CD4-positive, alpha-beta T cell (primary cell): ENCODE results near the gene AGXT2. TPM values are rescaled to one million over a fixed set of nuclear protein-coding genes. Genes with fewer than 3 reads are reported as not detected.

Experiments used
- ATAC-seq: fragments of 200-7000 bp; cut with Tn5 transposase; one replicate; pipeline ENCODE4 v1.10.0; 2022; ENCODE audit warnings: mild to moderate bottlenecking; ENCODE audit not compliant: poor library complexity
- CTCF ChIA-PET: fragments of 350-600 bp; sonication (Branson Sonifier 250); formaldehyde crosslinking; loops from one replicate; lab custom pipeline; 2021; ENCODE audit warnings: antibody characterized with exemption, inconsistent platforms; lab: Charles Lee
- POLR2A ChIA-PET: fragments of 350-600 bp; sonication (Branson Sonifier 250); formaldehyde crosslinking; loops from one replicate; lab custom pipeline; 2021; ENCODE audit warnings: antibody characterized with exemption, inconsistent platforms; lab: Charles Lee
- DNase-seq, 14 experiments: peaks; one replicate each; pipeline ENCODE4 v3.0.0-alpha.2; 2013 to 2020; ENCODE audit warnings: mixed read lengths in 2 of 14
- H3K27ac ChIP-seq, 2 donors: one replicate each; pipeline versions ENCODE4 v1.5.1 to v1.7.0; 2013; ENCODE audit warnings: low read length in 2 of 2, low read depth in 1 of 2, mild to moderate bottlenecking in 1 of 2
- H3K27me3 ChIP-seq, 2 experiments: 1 replicate in 1 of 2; 2 replicates in 1 of 2; pipeline versions ENCODE4 v1.6.1 to v1.7.0; 2013; ENCODE audit warnings: low read length in 2 of 2, control low read depth in 1 of 2, mild to moderate bottlenecking in 1 of 2, moderate library complexity in 1 of 2; ENCODE audit not compliant: insufficient read depth in 2 of 2, control insufficient read depth in 1 of 2
- H3K36me3 ChIP-seq: one replicate; pipeline ENCODE4 v1.6.1; 2013; ENCODE audit warnings: low read length, control low read depth; ENCODE audit not compliant: insufficient read depth
- H3K4me1 ChIP-seq: one replicate; pipeline ENCODE4 v1.6.1; 2013; ENCODE audit warnings: low read length, control low read depth; ENCODE audit not compliant: insufficient read depth
- H3K4me3 ChIP-seq: one replicate; pipeline ENCODE4 v1.5.1; 2013; ENCODE audit warnings: mild to moderate bottlenecking, low read length, moderate library complexity
- H3K9me3 ChIP-seq, 2 experiments: 1 replicate in 1 of 2; 2 replicates in 1 of 2; pipeline versions ENCODE4 v1.6.1 to v1.7.0; 2013; ENCODE audit warnings: low read length in 2 of 2, mild to moderate bottlenecking in 2 of 2, control low read depth in 1 of 2, moderate library complexity in 1 of 2; ENCODE audit not compliant: control insufficient read depth in 1 of 2, insufficient read depth in 1 of 2
- H3K27ac Mint-ChIP-seq: one replicate; pipeline ENCODE4 v1.8.0; 2020; ENCODE audit warnings: mixed read lengths
- H3K27me3 Mint-ChIP-seq: one replicate; pipeline ENCODE4 v1.8.0; 2021; ENCODE audit warnings: mixed read lengths
- H3K36me3 Mint-ChIP-seq: one replicate; pipeline ENCODE4 v1.8.0; 2021; ENCODE audit warnings: low read depth, mixed read lengths
- H3K4me1 Mint-ChIP-seq: one replicate; pipeline ENCODE4 v1.8.0; 2021; ENCODE audit warnings: low read depth, mixed read lengths
- H3K4me3 Mint-ChIP-seq: one replicate; pipeline ENCODE4 v1.8.0; 2020; ENCODE audit warnings: mild to moderate bottlenecking, mixed read lengths
- H3K9me3 Mint-ChIP-seq: one replicate; pipeline ENCODE4 v1.8.0; 2020; ENCODE audit warnings: mixed read lengths
- intact Hi-C, 2 experiments: fragments of 100-400 bp; cut with DNase I in 1 of 2; cut with micrococcal nuclease in 1 of 2; formaldehyde crosslinking; loops; one replicate each; pipeline versions ENCODE4 v1.15.1 to v1.9.0; 2023 to 2025; cut with DNase I, micrococcal nuclease
- total RNA-seq, 174 experiments: library from RNA in 2 of 174; stranded (reverse) in 2 of 174; gene quantifications; one replicate each; pipeline ENCODE4 v1.2.3 and lab custom pipeline; 2021 to 2026
- TF ChIP-seq, protein P1 (sequence below): fragments of 200-600 bp; IDR thresholded peaks from one replicate; pipeline ENCODE4 v1.8.0; 2022; ENCODE audit warnings: antibody characterized with exemption, mild to moderate bottlenecking

Gene AGXT2
- total RNA-seq, 2 experiments from 2014 or later: not detected

DNA sequence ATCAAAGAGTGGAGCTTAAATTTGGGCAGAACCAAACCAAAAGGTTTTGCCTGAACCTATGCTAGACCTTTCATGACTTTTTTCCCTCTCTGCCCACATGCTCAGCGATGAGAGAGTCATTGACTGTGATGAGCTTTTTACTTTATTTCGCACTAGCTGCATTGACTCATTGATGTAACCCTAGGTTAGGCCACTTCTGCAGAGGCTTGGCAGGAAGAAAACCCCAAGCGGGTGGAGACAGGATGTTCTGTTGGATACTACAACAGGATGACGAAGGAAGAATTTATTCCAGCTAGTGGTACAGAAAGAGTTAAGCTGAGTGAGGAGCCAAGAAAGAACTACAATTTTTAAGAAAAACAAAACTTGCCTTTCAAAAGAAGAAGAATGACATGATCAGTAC, 18.4 kb downstream of the AGXT2 start:
- no peak overlapping the region for H3K27ac ChIP-seq
- intact Hi-C loops: no loop called here
- TF ChIP-seq, protein P1, sequence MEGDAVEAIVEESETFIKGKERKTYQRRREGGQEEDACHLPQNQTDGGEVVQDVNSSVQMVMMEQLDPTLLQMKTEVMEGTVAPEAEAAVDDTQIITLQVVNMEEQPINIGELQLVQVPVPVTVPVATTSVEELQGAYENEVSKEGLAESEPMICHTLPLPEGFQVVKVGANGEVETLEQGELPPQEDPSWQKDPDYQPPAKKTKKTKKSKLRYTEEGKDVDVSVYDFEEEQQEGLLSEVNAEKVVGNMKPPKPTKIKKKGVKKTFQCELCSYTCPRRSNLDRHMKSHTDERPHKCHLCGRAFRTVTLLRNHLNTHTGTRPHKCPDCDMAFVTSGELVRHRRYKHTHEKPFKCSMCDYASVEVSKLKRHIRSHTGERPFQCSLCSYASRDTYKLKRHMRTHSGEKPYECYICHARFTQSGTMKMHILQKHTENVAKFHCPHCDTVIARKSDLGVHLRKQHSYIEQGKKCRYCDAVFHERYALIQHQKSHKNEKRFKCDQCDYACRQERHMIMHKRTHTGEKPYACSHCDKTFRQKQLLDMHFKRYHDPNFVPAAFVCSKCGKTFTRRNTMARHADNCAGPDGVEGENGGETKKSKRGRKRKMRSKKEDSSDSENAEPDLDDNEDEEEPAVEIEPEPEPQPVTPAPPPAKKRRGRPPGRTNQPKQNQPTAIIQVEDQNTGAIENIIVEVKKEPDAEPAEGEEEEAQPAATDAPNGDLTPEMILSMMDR: no peak
- H3K4me3 Mint-ChIP-seq: no peak overlapping the region
- H3K27me3 ChIP-seq: peaks cover 0 to 2% of the 10 kb centered on the region in 2 experiments
- CTCF ChIA-PET: no interaction called here
- H3K27me3 Mint-ChIP-seq: peaks cover 37% of the 10 kb centered on the region
- no peaks in the 10 kb centered on the region for H3K9me3 Mint-ChIP-seq
- no peak overlapping the region for H3K4me3 ChIP-seq
- DNase-seq: no peak
- POLR2A ChIA-PET: no interaction called here
- H3K4me1 Mint-ChIP-seq: no peaks in the 10 kb centered on the region
- H3K4me1 ChIP-seq: no peaks in the 10 kb centered on the region
- no peak overlapping the region for H3K27ac Mint-ChIP-seq
- ATAC-seq: no peak
- no peaks in the 10 kb centered on the region for H3K36me3 ChIP-seq
- H3K9me3 ChIP-seq: no peaks in the 10 kb centered on the region
- H3K36me3 Mint-ChIP-seq: no peaks in the 10 kb centered on the region

GRCh38 chr5:35026941-35027340, 20.8 kb downstream of the AGXT2 start:
- no peak for ATAC-seq
- Mint-ChIP-seq H3K9me3 (no peaks in the 10 kb centered on the region), H3K27me3 (peaks cover 25% of the 10 kb centered on the region), H3K4me3 (no peak overlapping the region), H3K36me3 (no peaks in the 10 kb centered on the region), H3K4me1 (no peaks in the 10 kb centered on the region), H3K27ac (no peak overlapping the region)
- Histone ChIP-seq H3K27me3 (peaks cover 0 to 2% of the 10 kb centered on the region in 2 experiments), H3K9me3 (no peaks in the 10 kb centered on the region), H3K36me3 (no peaks in the 10 kb centered on the region), H3K27ac (no peak overlapping the region), H3K4me1 (no peaks in the 10 kb centered on the region), H3K4me3 (no peak overlapping the region)
- POLR2A ChIA-PET: no interaction called here
- CTCF ChIA-PET: no interaction called here
- TF ChIP-seq, protein P1: no peak
- DNase-seq: no peak
- intact Hi-C loops: no loop called here

- Mint-ChIP-seq H3K27me3 (peaks cover 24% of the 10 kb centered on the region), H3K4me1 (no peaks in the 10 kb centered on the region), H3K9me3 (no peaks in the 10 kb centered on the region), H3K27ac (no peak overlapping the region), H3K36me3 (no peaks in the 10 kb centered on the region), H3K4me3 (no peak overlapping the region)
- intact Hi-C loops: no loop called here
- Histone ChIP-seq H3K9me3 (no peaks in the 10 kb centered on the region), H3K4me1 (no peaks in the 10 kb centered on the region), H3K36me3 (no peaks in the 10 kb centered on the region), H3K4me3 (no peak overlapping the region), H3K27ac (no peak overlapping the region), H3K27me3 (peaks cover 0 to 2% of the 10 kb centered on the region in 2 experiments)
- ChIA-PET POLR2A (no interaction called here), CTCF (no interaction called here)
- TF ChIP-seq, protein P1: no peak
- ATAC-seq: no peak
- DNase-seq: no peak
Measured at GRCh38 chr5:35026280-35026840, 21.4 kb downstream of the AGXT2 start.
